Measurements from ENCODE around the gene SCAPER.
"Not testable (repeated sequence)": the region's sequence is repeated elsewhere in the genome, so short reads cannot be mapped to it uniquely, and the experiment has no call there.

SCAPER gene

DNA sequence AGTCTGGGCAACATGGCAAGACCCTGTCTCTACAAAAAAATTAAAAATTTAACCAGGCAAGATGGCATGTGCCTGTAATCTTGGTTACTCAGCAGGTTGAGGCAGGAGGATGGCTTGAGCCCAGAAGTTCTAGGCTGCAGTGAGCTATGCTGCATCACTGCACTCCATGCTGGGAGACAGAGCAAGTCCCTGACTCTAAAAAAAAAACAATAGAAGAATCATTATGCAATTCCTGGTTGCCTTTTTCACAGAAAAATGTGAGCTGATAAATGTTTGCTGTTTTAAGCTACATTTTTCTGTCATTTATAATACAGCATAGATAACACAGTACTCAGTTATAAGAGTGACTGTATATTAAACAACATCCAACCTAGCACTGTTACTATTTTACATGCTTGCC, 148.8 kb downstream of the SCAPER start:
- Histone ChIP-seq H3K27ac (ENCODE audit: low read depth, low read length) (no peak overlapping the region), H3K79me1 (ENCODE audit: low read length) (no peaks in the 10 kb centered on the region), H3K4ac (ENCODE audit: low read depth, low read length) (no peak overlapping the region), H4K5ac (ENCODE audit: low read length) (no peak overlapping the region), H2AK5ac (ENCODE audit: low read length) (no peak overlapping the region), H3K4me3 (ENCODE audit: low read length) (no peak overlapping the region), H3K36me3 (ENCODE audit: control insufficient read depth, insufficient read depth, low read length) (no peaks in the 10 kb centered on the region), H3K56ac (ENCODE audit: low read length) (no peak overlapping the region), H3K23ac (ENCODE audit: low read length) (no peak overlapping the region), H4K8ac (ENCODE audit: low read depth, low read length) (no peak overlapping the region), H3K9ac (ENCODE audit: low read length) (no peak overlapping the region), H3K18ac (ENCODE audit: low read length) (no peak overlapping the region), H2BK15ac (replicated peaks; ENCODE audit: low read depth) (no peak overlapping the region), H3K4me1 (ENCODE audit: control insufficient read depth, low read depth, low read length) (no peaks in the 10 kb centered on the region), H2BK120ac (ENCODE audit: low read depth, low read length) (no peak overlapping the region), H3K79me2 (ENCODE audit: control insufficient read depth, insufficient read depth, low read length) (no peaks in the 10 kb centered on the region), H3K27me3 (ENCODE audit: insufficient read depth, low read length, poor library complexity) (no peaks in the 10 kb centered on the region), H2BK5ac (ENCODE audit: low read length) (no peak overlapping the region), H3K4me2 (ENCODE audit: low read length) (no peak overlapping the region)
- no peak for DNase-seq

DNA sequence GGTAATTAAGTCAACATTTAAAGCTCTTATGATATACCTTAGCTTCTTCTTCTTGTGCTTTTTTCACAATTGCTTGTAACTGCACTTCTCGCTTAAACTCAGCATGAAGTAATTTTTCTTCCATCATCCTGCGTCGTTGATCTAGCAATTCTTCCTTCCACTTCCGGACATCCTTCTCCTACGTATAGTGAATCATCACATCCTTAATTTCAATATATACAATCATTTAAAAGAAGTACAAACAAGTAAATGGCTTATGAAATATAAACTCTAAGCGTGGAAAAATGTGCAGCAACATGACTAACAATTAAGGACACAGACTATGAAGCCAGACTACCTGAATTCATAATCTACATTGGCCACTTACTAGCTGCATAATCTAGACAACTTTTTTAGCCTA, 151.4 kb downstream of the SCAPER start:
- no peaks in the 10 kb centered on the region for H3K27me3 ChIP-seq (ENCODE audit: insufficient read depth, low read length, poor library complexity)
- no peaks in the 10 kb centered on the region for H3K79me2 ChIP-seq (ENCODE audit: control insufficient read depth, insufficient read depth, low read length)
- H3K36me3 ChIP-seq (ENCODE audit: control insufficient read depth, insufficient read depth, low read length), result no peaks in the 10 kb centered on the region
- H3K23ac ChIP-seq (ENCODE audit: low read length), result no peak overlapping the region
- no peak overlapping the region for H4K5ac ChIP-seq (ENCODE audit: low read length)
- no peak overlapping the region for H3K18ac ChIP-seq (ENCODE audit: low read length)
- H2AK5ac ChIP-seq (ENCODE audit: low read length), result no peak overlapping the region
- no peak for DNase-seq
- H3K4me2 ChIP-seq (ENCODE audit: low read length), result no peak overlapping the region
- no peak overlapping the region for H2BK5ac ChIP-seq (ENCODE audit: low read length)
- H3K4me3 ChIP-seq (ENCODE audit: low read length), result no peak overlapping the region
- H4K8ac ChIP-seq (ENCODE audit: low read depth, low read length), result no peak overlapping the region
- no peak overlapping the region for H3K27ac ChIP-seq (ENCODE audit: low read depth, low read length)
- no peaks in the 10 kb centered on the region for H3K4me1 ChIP-seq (ENCODE audit: control insufficient read depth, low read depth, low read length)
- H3K56ac ChIP-seq (ENCODE audit: low read length), result no peak overlapping the region
- no peak overlapping the region for H3K4ac ChIP-seq (ENCODE audit: low read depth, low read length)
- H3K9ac ChIP-seq (ENCODE audit: low read length), result no peak overlapping the region
- WGBS (ENCODE audit: extremely low coverage, insufficient coverage, low lambda C conversion rate), result 100% methylated on average over 3 of the region's 6 CpGs
- H2BK120ac ChIP-seq (ENCODE audit: low read depth, low read length), result no peak overlapping the region
- no peak overlapping the region for H2BK15ac ChIP-seq (replicated peaks; ENCODE audit: low read depth)
- no peaks in the 10 kb centered on the region for H3K79me1 ChIP-seq (ENCODE audit: low read length)

DNA sequence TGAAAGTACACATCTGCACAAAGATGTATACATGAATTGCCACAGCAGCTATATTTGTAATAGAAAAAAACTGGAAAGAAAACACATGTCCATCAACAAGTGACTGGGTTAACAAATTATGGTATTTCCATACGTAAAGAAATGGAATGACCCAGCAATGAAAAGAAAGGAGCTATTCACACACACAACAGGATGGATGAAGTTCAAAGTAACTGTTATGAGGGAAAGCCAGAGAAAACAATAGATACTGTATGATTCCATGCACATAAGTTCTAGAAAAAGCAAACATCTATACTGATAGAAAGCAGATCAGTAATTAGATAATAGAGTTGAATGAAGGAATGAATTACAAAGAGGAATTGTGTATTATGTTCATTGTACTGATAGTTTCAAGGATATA, 152.0 kb downstream of the SCAPER start:
- Histone ChIP-seq H3K56ac (ENCODE audit: low read length) (no peak overlapping the region), H3K79me2 (ENCODE audit: control insufficient read depth, insufficient read depth, low read length) (no peaks in the 10 kb centered on the region), H3K4me2 (ENCODE audit: low read length) (no peak overlapping the region), H3K4me3 (ENCODE audit: low read length) (no peak overlapping the region), H3K4me1 (ENCODE audit: control insufficient read depth, low read depth, low read length) (no peaks in the 10 kb centered on the region), H2BK15ac (replicated peaks; ENCODE audit: low read depth) (no peak overlapping the region), H3K27me3 (ENCODE audit: insufficient read depth, low read length, poor library complexity) (no peaks in the 10 kb centered on the region), H3K36me3 (ENCODE audit: control insufficient read depth, insufficient read depth, low read length) (no peaks in the 10 kb centered on the region), H2BK120ac (ENCODE audit: low read depth, low read length) (no peak overlapping the region), H3K27ac (ENCODE audit: low read depth, low read length) (no peak overlapping the region), H3K18ac (ENCODE audit: low read length) (no peak overlapping the region), H3K23ac (ENCODE audit: low read length) (no peak overlapping the region), H4K8ac (ENCODE audit: low read depth, low read length) (no peak overlapping the region), H3K4ac (ENCODE audit: low read depth, low read length) (no peak overlapping the region), H4K5ac (ENCODE audit: low read length) (no peak overlapping the region), H2BK5ac (ENCODE audit: low read length) (no peak overlapping the region), H3K9ac (ENCODE audit: low read length) (no peak overlapping the region), H3K79me1 (ENCODE audit: low read length) (no peaks in the 10 kb centered on the region), H2AK5ac (ENCODE audit: low read length) (no peak overlapping the region)
- no CpG with 5 or more reads among the region's 1 CpG for WGBS (ENCODE audit: extremely low coverage, insufficient coverage, low lambda C conversion rate)
- DNase-seq, result no peak

DNA sequence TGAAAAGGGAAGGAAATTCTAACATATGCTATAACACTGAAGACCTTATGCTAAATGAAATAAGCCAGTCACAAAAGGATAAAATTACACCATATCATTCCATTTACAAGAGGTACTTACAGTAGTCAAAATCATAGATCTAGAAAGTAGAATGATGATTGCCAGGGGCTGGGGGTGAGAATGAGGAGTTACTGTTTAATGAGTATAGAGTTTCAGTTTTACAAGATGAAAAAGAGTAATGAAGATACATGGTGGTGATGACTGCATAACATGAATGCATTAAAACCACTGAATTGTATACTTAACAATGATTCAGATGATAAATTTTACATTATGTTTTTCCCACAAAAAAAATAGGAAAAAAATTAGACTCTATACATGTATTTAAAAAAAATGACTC, 152.6 kb downstream of the SCAPER start:
- Histone ChIP-seq H3K4ac (ENCODE audit: low read depth, low read length) (no peak overlapping the region), H4K5ac (ENCODE audit: low read length) (no peak overlapping the region), H4K8ac (ENCODE audit: low read depth, low read length) (no peak overlapping the region), H3K27ac (ENCODE audit: low read depth, low read length) (no peak overlapping the region), H3K18ac (ENCODE audit: low read length) (no peak overlapping the region), H2BK15ac (replicated peaks; ENCODE audit: low read depth) (no peak overlapping the region), H3K4me2 (ENCODE audit: low read length) (no peak overlapping the region), H3K79me2 (ENCODE audit: control insufficient read depth, insufficient read depth, low read length) (no peaks in the 10 kb centered on the region), H2BK120ac (ENCODE audit: low read depth, low read length) (no peak overlapping the region), H2AK5ac (ENCODE audit: low read length) (no peak overlapping the region), H3K4me3 (ENCODE audit: low read length) (no peak overlapping the region), H3K4me1 (ENCODE audit: control insufficient read depth, low read depth, low read length) (no peaks in the 10 kb centered on the region), H3K79me1 (ENCODE audit: low read length) (no peaks in the 10 kb centered on the region), H2BK5ac (ENCODE audit: low read length) (no peak overlapping the region), H3K36me3 (ENCODE audit: control insufficient read depth, insufficient read depth, low read length) (no peaks in the 10 kb centered on the region), H3K23ac (ENCODE audit: low read length) (no peak overlapping the region), H3K27me3 (ENCODE audit: insufficient read depth, low read length, poor library complexity) (no peaks in the 10 kb centered on the region), H3K9ac (ENCODE audit: low read length) (no peak overlapping the region), H3K56ac (ENCODE audit: low read length) (no peak overlapping the region)
- DNase-seq, result no peak

DNA sequence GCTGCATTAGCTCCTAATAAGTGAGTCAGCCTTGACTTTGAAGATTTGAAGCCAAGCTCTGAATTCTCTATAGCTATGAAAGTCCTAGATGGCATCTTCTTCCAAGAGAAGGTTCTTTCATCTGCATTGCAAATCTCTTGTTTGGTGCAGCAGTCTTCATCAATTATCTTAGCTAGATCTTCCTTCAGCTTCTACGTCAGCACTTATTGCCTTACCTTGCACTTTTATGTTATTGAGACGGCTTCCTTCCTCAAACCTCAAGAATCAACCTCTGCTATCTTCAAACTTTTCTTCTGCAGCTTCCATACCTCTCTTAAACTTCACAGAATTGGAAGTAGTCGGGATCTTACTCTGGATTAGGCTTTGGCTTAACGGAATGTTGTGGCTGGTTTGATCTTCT, 167.6 kb downstream of the SCAPER start:
- no peaks in the 10 kb centered on the region for H3K79me2 ChIP-seq (ENCODE audit: control insufficient read depth, insufficient read depth, low read length)
- H3K9ac ChIP-seq (ENCODE audit: low read length), result no peak overlapping the region
- H2AK5ac ChIP-seq (ENCODE audit: low read length), result no peak overlapping the region
- no peak overlapping the region for H3K4me2 ChIP-seq (ENCODE audit: low read length)
- H3K56ac ChIP-seq (ENCODE audit: low read length), result no peak overlapping the region
- no peaks in the 10 kb centered on the region for H3K79me1 ChIP-seq (ENCODE audit: low read length)
- H2BK15ac ChIP-seq (replicated peaks; ENCODE audit: low read depth), result no peak overlapping the region
- H3K4ac ChIP-seq (ENCODE audit: low read depth, low read length), result no peak overlapping the region
- no peak overlapping the region for H3K23ac ChIP-seq (ENCODE audit: low read length)
- no peak overlapping the region for H2BK5ac ChIP-seq (ENCODE audit: low read length)
- no peaks in the 10 kb centered on the region for H3K36me3 ChIP-seq (ENCODE audit: control insufficient read depth, insufficient read depth, low read length)
- whole genome bisulfite sequencing (ENCODE audit: extremely low coverage, insufficient coverage, low lambda C conversion rate), result no CpG with 5 or more reads among the region's 4 CpGs
- H2BK120ac ChIP-seq (ENCODE audit: low read depth, low read length), result no peak overlapping the region
- DNase-seq, result no peak
- H3K4me3 ChIP-seq (ENCODE audit: low read length), result no peak overlapping the region
- H3K4me1 ChIP-seq (ENCODE audit: control insufficient read depth, low read depth, low read length), result no peaks in the 10 kb centered on the region
- no peak overlapping the region for H4K5ac ChIP-seq (ENCODE audit: low read length)
- H3K18ac ChIP-seq (ENCODE audit: low read length), result no peak overlapping the region
- no peak overlapping the region for H3K27ac ChIP-seq (ENCODE audit: low read depth, low read length)
- no peak overlapping the region for H4K8ac ChIP-seq (ENCODE audit: low read depth, low read length)
- no peaks in the 10 kb centered on the region for H3K27me3 ChIP-seq (ENCODE audit: insufficient read depth, low read length, poor library complexity)

DNA sequence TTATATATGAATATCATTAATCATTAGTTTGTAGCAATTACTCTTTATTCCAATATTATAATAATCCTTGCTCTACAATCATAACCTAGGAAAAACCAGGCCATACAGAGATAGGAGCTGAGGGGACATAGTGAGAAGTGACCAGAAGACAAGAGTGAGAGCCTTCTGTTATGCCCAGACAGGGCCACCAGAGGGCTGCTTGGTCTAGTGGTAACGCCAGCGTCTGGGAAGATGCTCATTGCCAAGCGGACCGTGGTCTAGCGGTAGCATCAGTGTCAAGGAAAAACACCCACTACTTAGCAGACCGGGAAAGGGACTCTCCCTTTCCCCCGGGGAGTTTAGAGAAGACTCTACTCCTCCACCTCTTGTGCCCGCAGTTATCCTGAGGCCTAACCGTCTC, 172.8 kb downstream of the SCAPER start:
- H2BK15ac ChIP-seq (replicated peaks; ENCODE audit: low read depth); H3K4me2 ChIP-seq (ENCODE audit: low read length); H2AK5ac ChIP-seq (ENCODE audit: low read length); H3K9ac ChIP-seq (ENCODE audit: low read length); H3K56ac ChIP-seq (ENCODE audit: low read length); H3K4me3 ChIP-seq (ENCODE audit: low read length); H4K8ac ChIP-seq (ENCODE audit: low read depth, low read length); H3K27me3 ChIP-seq (ENCODE audit: insufficient read depth, low read length, poor library complexity); H4K5ac ChIP-seq (ENCODE audit: low read length); H3K27ac ChIP-seq (ENCODE audit: low read depth, low read length); H3K79me2 ChIP-seq (ENCODE audit: control insufficient read depth, insufficient read depth, low read length); H3K23ac ChIP-seq (ENCODE audit: low read length); H3K18ac ChIP-seq (ENCODE audit: low read length); H2BK120ac ChIP-seq (ENCODE audit: low read depth, low read length); H2BK5ac ChIP-seq (ENCODE audit: low read length); H3K36me3 ChIP-seq (ENCODE audit: control insufficient read depth, insufficient read depth, low read length); H3K79me1 ChIP-seq (ENCODE audit: low read length); H3K4me1 ChIP-seq (ENCODE audit: control insufficient read depth, low read depth, low read length); H3K4ac ChIP-seq (ENCODE audit: low read depth, low read length): not testable (repeated sequence)
- peak; percentile 35 for DNase-seq
- WGBS (ENCODE audit: extremely low coverage, insufficient coverage, low lambda C conversion rate), result no CpG with 5 or more reads among the region's 9 CpGs

All from mesendoderm (in vitro differentiated cells).